22Rv1 (cell line): ENCODE results near the gene SLC25A22.

Experiments used
- H3K27ac ChIP-seq: fragments of 450-650 bp; 2 replicates; pipeline ENCODE4 v1.5.1; 2017
- ZFX ChIP-seq: fragments of 450-650 bp; IDR thresholded peaks from 2 replicates; pipeline ENCODE4 v1.6.1; 2017; ENCODE audit warnings: antibody characterized with exemption, borderline replicate concordance
- TF ChIP-seq, protein P1 (sequence below): fragments of 450-650 bp; IDR thresholded peaks from 2 replicates; pipeline ENCODE4 v1.5.1; 2017; ENCODE audit warnings: mild to moderate bottlenecking

The SLC25A22 gene

GRCh38 chr11:774873-775592, 23.0 kb downstream of the SLC25A22 start:
- no peak for TF ChIP-seq ZFX
- TF ChIP-seq, protein P1, sequence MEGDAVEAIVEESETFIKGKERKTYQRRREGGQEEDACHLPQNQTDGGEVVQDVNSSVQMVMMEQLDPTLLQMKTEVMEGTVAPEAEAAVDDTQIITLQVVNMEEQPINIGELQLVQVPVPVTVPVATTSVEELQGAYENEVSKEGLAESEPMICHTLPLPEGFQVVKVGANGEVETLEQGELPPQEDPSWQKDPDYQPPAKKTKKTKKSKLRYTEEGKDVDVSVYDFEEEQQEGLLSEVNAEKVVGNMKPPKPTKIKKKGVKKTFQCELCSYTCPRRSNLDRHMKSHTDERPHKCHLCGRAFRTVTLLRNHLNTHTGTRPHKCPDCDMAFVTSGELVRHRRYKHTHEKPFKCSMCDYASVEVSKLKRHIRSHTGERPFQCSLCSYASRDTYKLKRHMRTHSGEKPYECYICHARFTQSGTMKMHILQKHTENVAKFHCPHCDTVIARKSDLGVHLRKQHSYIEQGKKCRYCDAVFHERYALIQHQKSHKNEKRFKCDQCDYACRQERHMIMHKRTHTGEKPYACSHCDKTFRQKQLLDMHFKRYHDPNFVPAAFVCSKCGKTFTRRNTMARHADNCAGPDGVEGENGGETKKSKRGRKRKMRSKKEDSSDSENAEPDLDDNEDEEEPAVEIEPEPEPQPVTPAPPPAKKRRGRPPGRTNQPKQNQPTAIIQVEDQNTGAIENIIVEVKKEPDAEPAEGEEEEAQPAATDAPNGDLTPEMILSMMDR: no peak
- H3K27ac ChIP-seq: peak overlapping the region; percentile 78; the same call in 1 of the 2 replicates

DNA sequence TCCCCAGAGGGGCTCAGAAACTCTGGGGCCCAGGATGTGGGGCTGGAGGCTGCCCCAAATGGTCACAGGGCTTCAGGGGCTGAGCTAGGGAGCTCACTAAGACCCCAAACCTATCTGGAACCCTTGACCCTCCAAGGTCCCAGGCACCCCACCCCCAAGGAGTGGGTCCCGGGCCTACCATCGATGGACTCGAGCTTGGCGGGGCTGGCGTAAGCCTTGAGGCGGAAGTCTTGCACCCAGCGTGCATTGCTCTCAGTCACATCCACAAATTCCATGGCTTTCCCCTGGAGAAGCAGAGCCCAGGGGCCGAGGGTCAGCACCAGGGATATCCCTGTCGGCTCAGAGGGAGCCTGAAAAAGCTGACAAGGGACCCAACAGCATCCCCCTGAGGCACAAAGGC, 24.3 kb downstream of the SLC25A22 start:
- TF ChIP-seq, protein P1: no peak
- no peak for TF ChIP-seq ZFX
- no peak overlapping the region for H3K27ac ChIP-seq

DNA sequence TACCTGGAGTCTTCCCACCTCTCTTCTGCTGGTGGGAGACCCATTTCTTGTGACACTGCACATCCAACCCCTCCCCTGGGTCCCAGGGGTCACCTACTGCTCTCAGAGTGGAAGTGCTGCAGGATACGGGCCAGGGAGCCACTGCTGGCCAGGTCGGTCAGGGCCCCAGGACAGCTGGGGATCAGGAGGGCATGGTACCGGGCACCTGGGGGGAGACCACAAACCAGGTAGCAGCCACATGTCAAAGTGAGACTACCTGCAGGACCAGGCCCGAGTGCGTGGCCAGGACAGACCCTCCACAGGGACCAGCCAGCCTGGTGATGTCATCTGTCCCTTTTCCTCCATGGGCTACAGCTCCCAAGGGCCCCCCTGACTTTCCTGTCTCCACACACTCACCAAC, 24.7 kb downstream of the SLC25A22 start:
- H3K27ac ChIP-seq: no peak overlapping the region
- no peak for TF ChIP-seq ZFX
- TF ChIP-seq, protein P1: no peak

- no peak for TF ChIP-seq ZFX
- TF ChIP-seq, protein P1: no peak
These were observed 25.4 kb downstream of the SLC25A22 start for GRCh38 chr11:772429-773390.

GRCh38 chr11:771617-772204, 26.4 kb downstream of the SLC25A22 start:
- no peak overlapping the region for H3K27ac ChIP-seq
- TF ChIP-seq, protein P1: no peak
- TF ChIP-seq ZFX: no peak

More at GRCh38 chr11:772429-773390, 25.4 kb downstream of the SLC25A22 start:
- no peak overlapping the region for H3K27ac ChIP-seq

- H3K27ac ChIP-seq: no peak overlapping the region
- TF ChIP-seq ZFX: no peak
- TF ChIP-seq, protein P1: no peak
These were observed 27.2 kb downstream of the SLC25A22 start for GRCh38 chr11:770642-771616.
